Muscle of leg (tissue), 11 donors: Measurements from ENCODE around the gene VPS13D. TPM values are rescaled to one million over a fixed set of nuclear protein-coding genes. Genes with fewer than 3 reads are reported as not detected.

Source experiments
- DNase-seq: peaks from one replicate; pipeline ENCODE4 v3.0.0; 2013
- H3K27ac ChIP-seq: one replicate; pipeline ENCODE4 v1.5.1; 2013; ENCODE audit warnings: mild to moderate bottlenecking, low read length, control low read depth
- H3K27me3 ChIP-seq: one replicate; pipeline ENCODE4 v1.6.1; 2013; ENCODE audit warnings: low read length; ENCODE audit not compliant: control insufficient read depth, insufficient read depth
- H3K36me3 ChIP-seq: one replicate; pipeline ENCODE4 v1.6.1; 2013; ENCODE audit warnings: low read length; ENCODE audit not compliant: control insufficient read depth, insufficient read depth
- H3K4me1 ChIP-seq: one replicate; pipeline ENCODE4 v1.6.1; 2013; ENCODE audit warnings: low read length; ENCODE audit not compliant: control insufficient read depth, insufficient read depth
- H3K4me3 ChIP-seq: one replicate; pipeline ENCODE4 v1.5.1; 2013; ENCODE audit warnings: low read length, control low read depth
- H3K9me3 ChIP-seq: replicated peaks from 2 replicates; pipeline ENCODE4 v1.6.1; 2013; ENCODE audit warnings: low read depth, low read length; ENCODE audit not compliant: control insufficient read depth
- WGBS: methylation state at CpG from one replicate; pipeline ENCODE4 v1.1.5; 2013; ENCODE audit warnings: missing lambda C conversion rate; ENCODE audit not compliant: insufficient coverage; 5-methylcytosine and 5-hydroxymethylcytosine counted together
- polyA plus RNA-seq, 8 donors: library from polyadenylated mRNA; unstranded; fragments of 120-200 nt; gene quantifications; one replicate each; pipeline versions ENCODE4 v1.2.1 to v1.2.3, GENCODE V29; 2013; ENCODE audit warnings: inconsistent platforms in 1 of 8, low replicate concordance in 1 of 8; ENCODE audit not compliant: insufficient read length in 8 of 8, insufficient read depth in 1 of 8
- total RNA-seq: library from RNA; stranded (reverse); fragments of 120-200 nt; gene quantifications from one replicate; pipeline ENCODE4 v1.2.4, GENCODE V29; 2013

The VPS13D gene
- total and polyA plus RNA-seq, 9 donors, result 14.9 to 21.2 (median 17.0) TPM

GRCh38 chr1:12503709-12504108 lies 273.9 kb downstream of the VPS13D start:
- no peak for DNase-seq
- H3K4me3 ChIP-seq, result no peak overlapping the region
- H3K4me1 ChIP-seq, result peaks cover 10% of the 10 kb centered on the region
- H3K9me3 ChIP-seq, result no peaks in the 10 kb centered on the region
- WGBS, result 71% methylated on average over 2 of the region's 8 CpGs
- H3K27me3 ChIP-seq, result no peaks in the 10 kb centered on the region
- peaks cover 23% of the 10 kb centered on the region for H3K36me3 ChIP-seq
- no peak overlapping the region for H3K27ac ChIP-seq

- peaks cover 22% of the 10 kb centered on the region for H3K36me3 ChIP-seq
- H3K27ac ChIP-seq, result no peak overlapping the region
- WGBS, result 91% methylated on average over 6 of the region's 11 CpGs
- peaks cover 6% of the 10 kb centered on the region for H3K4me1 ChIP-seq
- no peaks in the 10 kb centered on the region for H3K27me3 ChIP-seq
- no peak overlapping the region for H3K4me3 ChIP-seq
- no peaks in the 10 kb centered on the region for H3K9me3 ChIP-seq
- no peak for DNase-seq
Measured at GRCh38 chr1:12504601-12505000, 274.8 kb downstream of the VPS13D start.

GRCh38 chr1:12505231-12505630 lies 275.4 kb downstream of the VPS13D start:
- WGBS, result 95% methylated on average over 7 of the region's 10 CpGs
- no peaks in the 10 kb centered on the region for H3K9me3 ChIP-seq
- no peak overlapping the region for H3K27ac ChIP-seq
- H3K4me3 ChIP-seq, result no peak overlapping the region
- H3K4me1 ChIP-seq, result peaks cover 4% of the 10 kb centered on the region
- H3K27me3 ChIP-seq, result no peaks in the 10 kb centered on the region
- DNase-seq, result no peak
- peaks cover 22% of the 10 kb centered on the region for H3K36me3 ChIP-seq

- H3K36me3 ChIP-seq, result peaks cover 22% of the 10 kb centered on the region
- H3K9me3 ChIP-seq, result no peaks in the 10 kb centered on the region
- peaks cover 8% of the 10 kb centered on the region for H3K4me1 ChIP-seq
- no peak overlapping the region for H3K27ac ChIP-seq
- no peaks in the 10 kb centered on the region for H3K27me3 ChIP-seq
- WGBS, result 79% methylated on average over 6 of the region's 12 CpGs
- DNase-seq, result no peak
- H3K4me3 ChIP-seq, result no peak overlapping the region
Measured at GRCh38 chr1:12505639-12506280, 275.9 kb downstream of the VPS13D start.

GRCh38 chr1:12506281-12507280 lies 276.8 kb downstream of the VPS13D start:
- Histone ChIP-seq H3K4me1 (peaks cover 11% of the 10 kb centered on the region), H3K4me3 (no peak overlapping the region), H3K27ac (no peak overlapping the region), H3K36me3 (peaks cover 20% of the 10 kb centered on the region), H3K27me3 (no peaks in the 10 kb centered on the region), H3K9me3 (no peaks in the 10 kb centered on the region)
- DNase-seq, result no peak
- WGBS, result 85% methylated on average over 18 of the region's 28 CpGs

- DNase-seq, result no peak
- Histone ChIP-seq H3K36me3 (peaks cover 20% of the 10 kb centered on the region), H3K27me3 (no peaks in the 10 kb centered on the region), H3K4me1 (peaks cover 12% of the 10 kb centered on the region), H3K27ac (no peak overlapping the region), H3K9me3 (no peaks in the 10 kb centered on the region), H3K4me3 (no peak overlapping the region)
- WGBS, result 80% methylated on average over 6 of the region's 11 CpGs
Measured at GRCh38 chr1:12507631-12508030, 277.8 kb downstream of the VPS13D start.

GRCh38 chr1:12508849-12509248 lies 279.0 kb downstream of the VPS13D start:
- peaks cover 7% of the 10 kb centered on the region for H3K4me1 ChIP-seq
- 73% methylated on average over 7 of the region's 11 CpGs for WGBS
- no peaks in the 10 kb centered on the region for H3K27me3 ChIP-seq
- H3K27ac ChIP-seq, result no peak overlapping the region
- H3K9me3 ChIP-seq, result no peaks in the 10 kb centered on the region
- no peak overlapping the region for H3K4me3 ChIP-seq
- peaks cover 20% of the 10 kb centered on the region for H3K36me3 ChIP-seq
- no peak for DNase-seq

- WGBS, result 86% methylated on average over 2 of the region's 3 CpGs
- no peak overlapping the region for H3K4me3 ChIP-seq
Measured at GRCh38 chr1:12511128-12511484, 281.3 kb downstream of the VPS13D start.

GRCh38 chr1:12511516-12512468 lies 282.0 kb downstream of the VPS13D start:
- Histone ChIP-seq H3K27ac (no peak overlapping the region), H3K9me3 (no peaks in the 10 kb centered on the region), H3K36me3 (peaks cover 13% of the 10 kb centered on the region), H3K4me3 (no peak overlapping the region), H3K4me1 (peaks cover 7% of the 10 kb centered on the region), H3K27me3 (no peaks in the 10 kb centered on the region)
- no peak for DNase-seq
- 78% methylated on average over 6 of the region's 13 CpGs for WGBS

More at GRCh38 chr1:12511128-12511484, 281.3 kb downstream of the VPS13D start:
- H3K36me3 ChIP-seq, result peaks cover 16% of the 10 kb centered on the region
- no peak overlapping the region for H3K27ac ChIP-seq
- H3K9me3 ChIP-seq, result no peaks in the 10 kb centered on the region
- H3K4me1 ChIP-seq, result peaks cover 7% of the 10 kb centered on the region
- DNase-seq, result no peak
- H3K27me3 ChIP-seq, result no peaks in the 10 kb centered on the region
